ENCODE measurements around the gene LIPC.

LIPC gene

DNA sequence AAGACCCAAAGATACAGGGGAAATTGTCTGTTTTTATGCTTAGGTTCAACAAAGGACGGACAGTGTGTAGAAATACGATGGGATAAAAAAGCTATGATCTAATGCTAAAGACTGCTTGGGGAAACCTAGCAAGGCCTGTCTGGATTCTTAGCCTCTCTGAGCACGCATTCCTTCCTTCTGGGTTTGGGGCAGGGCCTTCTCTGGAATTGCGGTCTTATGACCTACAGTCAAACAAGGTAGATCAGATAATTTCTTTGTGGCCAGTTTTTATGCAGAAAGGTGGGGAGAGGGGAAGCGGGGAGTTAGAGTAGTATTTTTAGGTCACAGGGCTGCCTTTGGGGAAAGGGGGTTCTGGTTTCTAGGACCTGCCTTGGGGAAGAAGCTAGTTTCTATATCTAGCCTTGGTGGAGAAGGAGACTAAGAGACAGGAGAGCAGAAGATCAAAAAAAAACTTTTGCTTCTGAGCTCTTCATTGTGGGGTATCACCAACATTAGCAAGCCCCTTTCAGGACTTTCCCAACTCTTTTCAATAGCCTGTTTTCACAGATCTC is 39.1 kb upstream of the LIPC start:
- peaks cover 9% of the 10 kb centered on the region; the same call in 1 of the 2 replicates for H3K4me1 ChIP-seq (ENCODE audit: control insufficient read depth, insufficient read depth, low read length)
- no peaks in the 10 kb centered on the region for H3K36me3 ChIP-seq (ENCODE audit: control insufficient read depth, insufficient read depth, low read length)
- H3K27me3 ChIP-seq (ENCODE audit: control insufficient read depth, insufficient read depth, low read length): no peaks in the 10 kb centered on the region
- no peaks in the 10 kb centered on the region for H3K9me3 ChIP-seq (ENCODE audit: control insufficient read depth, insufficient read depth, low read depth, low read length)
- no peak overlapping the region for H3K4me3 ChIP-seq (ENCODE audit: low read depth, low read length)
- no peak overlapping the region for H3K27ac ChIP-seq (ENCODE audit: low read depth, low read length)
- no peak overlapping the region for H3K9ac ChIP-seq (ENCODE audit: low read length)

DNA sequence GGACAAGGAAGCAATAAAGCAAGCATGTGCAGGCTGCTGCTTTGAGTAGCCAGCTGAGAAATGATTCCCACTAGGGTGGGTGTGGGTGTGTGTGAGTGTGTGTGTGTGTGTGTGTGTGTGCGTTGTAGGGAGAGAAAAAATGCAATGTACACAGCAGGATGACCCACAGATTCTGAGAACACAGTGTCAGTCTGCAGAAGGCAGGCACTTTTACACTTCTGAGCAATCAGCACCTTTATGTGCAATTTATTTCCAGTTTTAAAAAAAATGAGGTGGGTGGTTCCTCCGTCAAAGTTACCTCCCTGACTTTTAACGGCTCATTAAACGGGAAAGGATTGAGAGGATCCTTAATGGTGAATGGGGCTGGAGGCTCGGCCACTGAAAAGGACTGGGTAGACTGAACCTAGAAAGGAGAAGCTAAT is 38.5 kb upstream of the LIPC start:
- no peaks in the 10 kb centered on the region for H3K27me3 ChIP-seq (ENCODE audit: control insufficient read depth, insufficient read depth, low read length)
- H3K9ac ChIP-seq (ENCODE audit: low read length): no peak overlapping the region
- no peaks in the 10 kb centered on the region for H3K9me3 ChIP-seq (ENCODE audit: control insufficient read depth, insufficient read depth, low read depth, low read length)
- peaks cover 9% of the 10 kb centered on the region; the same call in 1 of the 2 replicates for H3K4me1 ChIP-seq (ENCODE audit: control insufficient read depth, insufficient read depth, low read length)
- no peaks in the 10 kb centered on the region for H3K36me3 ChIP-seq (ENCODE audit: control insufficient read depth, insufficient read depth, low read length)
- no peak overlapping the region for H3K4me3 ChIP-seq (ENCODE audit: low read depth, low read length)
- no peak overlapping the region for H3K27ac ChIP-seq (ENCODE audit: low read depth, low read length)

DNA sequence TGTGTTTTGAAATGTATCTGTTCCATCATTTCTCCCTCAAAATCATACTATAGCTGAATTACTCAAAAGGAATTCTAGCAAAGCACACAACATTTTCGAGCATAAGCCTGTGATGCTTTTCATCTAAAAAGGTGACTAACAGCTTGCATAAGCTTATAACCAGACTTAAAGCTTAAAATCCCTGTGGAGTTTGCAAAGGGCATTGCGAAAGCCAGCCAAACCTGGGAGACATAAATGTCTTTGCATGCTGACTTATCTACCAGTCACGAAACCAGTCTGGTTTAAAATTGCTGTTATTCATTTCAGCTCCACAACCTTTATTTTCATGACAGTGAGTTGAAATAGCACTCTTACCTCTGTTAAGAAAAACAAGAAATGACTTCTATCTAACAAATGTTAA is 35.6 kb upstream of the LIPC start:
- no peak overlapping the region for H3K27ac ChIP-seq (ENCODE audit: low read depth, low read length)
- peaks cover 9% of the 10 kb centered on the region; the same call in 1 of the 2 replicates for H3K4me1 ChIP-seq (ENCODE audit: control insufficient read depth, insufficient read depth, low read length)
- H3K9me3 ChIP-seq (ENCODE audit: control insufficient read depth, insufficient read depth, low read depth, low read length): no peaks in the 10 kb centered on the region
- no peak overlapping the region for H3K9ac ChIP-seq (ENCODE audit: low read length)
- H3K36me3 ChIP-seq (ENCODE audit: control insufficient read depth, insufficient read depth, low read length): no peaks in the 10 kb centered on the region
- no peak overlapping the region for H3K4me3 ChIP-seq (ENCODE audit: low read depth, low read length)
- no peaks in the 10 kb centered on the region for H3K27me3 ChIP-seq (ENCODE audit: control insufficient read depth, insufficient read depth, low read length)

DNA sequence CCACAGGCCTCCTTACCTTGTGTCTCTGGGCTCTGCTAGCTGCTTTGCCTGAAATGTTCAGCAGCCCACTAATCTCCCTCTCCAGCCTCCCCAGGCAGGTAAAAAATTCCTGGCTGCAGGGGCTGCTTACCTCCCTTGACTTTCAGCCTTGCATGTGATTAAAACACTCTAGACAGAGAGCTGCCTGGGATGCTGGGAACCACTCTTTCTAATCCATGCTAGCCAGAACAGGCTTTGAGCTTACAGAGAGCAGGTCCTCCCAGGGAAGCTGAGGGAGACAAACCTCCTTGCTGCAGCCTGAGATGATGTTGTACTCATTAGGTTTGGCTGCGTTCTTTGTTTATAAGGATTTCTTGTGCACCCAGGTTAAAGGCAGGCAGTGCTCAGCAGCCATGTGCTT is 33.7 kb upstream of the LIPC start:
- Histone ChIP-seq H3K4me1 (ENCODE audit: control insufficient read depth, insufficient read depth, low read length) (no peaks in the 10 kb centered on the region), H3K36me3 (ENCODE audit: control insufficient read depth, insufficient read depth, low read length) (no peaks in the 10 kb centered on the region), H3K9ac (ENCODE audit: low read length) (no peak overlapping the region), H3K4me3 (ENCODE audit: low read depth, low read length) (no peak overlapping the region), H3K27ac (ENCODE audit: low read depth, low read length) (no peak overlapping the region), H3K27me3 (ENCODE audit: control insufficient read depth, insufficient read depth, low read length) (no peaks in the 10 kb centered on the region), H3K9me3 (ENCODE audit: control insufficient read depth, insufficient read depth, low read depth, low read length) (no peaks in the 10 kb centered on the region)

DNA sequence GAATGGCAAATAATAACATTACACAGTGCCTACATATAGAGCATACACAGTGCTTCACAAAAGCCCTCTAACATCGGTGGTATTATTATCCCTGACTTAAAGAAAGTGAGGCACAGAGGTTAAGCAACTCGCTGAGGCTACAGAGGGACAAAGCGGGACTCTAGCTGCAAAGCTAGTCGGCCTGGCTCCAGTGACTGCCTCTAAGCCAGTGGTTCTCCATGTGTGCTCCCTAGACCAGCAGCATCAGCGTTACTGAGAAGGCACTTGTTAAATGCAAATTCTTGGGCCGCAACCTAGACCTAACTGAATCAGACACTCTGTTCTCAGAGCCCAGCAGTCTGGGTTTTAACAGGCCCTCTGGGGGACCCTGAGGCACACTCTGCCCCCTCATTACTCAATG is 33.1 kb upstream of the LIPC start:
- Histone ChIP-seq H3K36me3 (ENCODE audit: control insufficient read depth, insufficient read depth, low read length) (no peaks in the 10 kb centered on the region), H3K9ac (ENCODE audit: low read length) (no peak overlapping the region), H3K27ac (ENCODE audit: low read depth, low read length) (no peak overlapping the region), H3K4me3 (ENCODE audit: low read depth, low read length) (no peak overlapping the region), H3K9me3 (ENCODE audit: control insufficient read depth, insufficient read depth, low read depth, low read length) (no peaks in the 10 kb centered on the region), H3K27me3 (ENCODE audit: control insufficient read depth, insufficient read depth, low read length) (no peaks in the 10 kb centered on the region), H3K4me1 (ENCODE audit: control insufficient read depth, insufficient read depth, low read length) (no peaks in the 10 kb centered on the region)

DNA sequence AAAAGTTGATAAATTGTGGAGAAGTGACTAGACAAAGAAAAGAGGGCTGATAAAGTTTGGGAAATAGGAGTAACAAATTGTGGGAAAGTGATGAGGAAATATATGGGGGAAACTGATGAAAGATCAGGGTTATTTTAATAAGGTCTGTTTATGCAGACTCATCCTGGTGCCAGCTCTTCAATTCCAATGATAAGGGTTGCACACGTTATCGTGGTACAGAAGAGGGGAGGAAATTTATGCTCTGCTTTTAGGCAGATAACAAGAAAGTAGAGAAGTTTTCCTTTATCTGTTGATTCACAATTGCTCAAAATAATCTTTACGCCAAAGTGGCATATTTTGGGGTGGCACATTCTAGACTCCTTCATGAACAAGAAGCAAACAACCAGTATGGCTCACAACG is 32.1 kb upstream of the LIPC start:
- H3K27me3 ChIP-seq (ENCODE audit: control insufficient read depth, insufficient read depth, low read length): no peaks in the 10 kb centered on the region
- no peak overlapping the region for H3K9ac ChIP-seq (ENCODE audit: low read length)
- no peaks in the 10 kb centered on the region for H3K9me3 ChIP-seq (ENCODE audit: control insufficient read depth, insufficient read depth, low read depth, low read length)
- no peak overlapping the region for H3K4me3 ChIP-seq (ENCODE audit: low read depth, low read length)
- no peaks in the 10 kb centered on the region for H3K36me3 ChIP-seq (ENCODE audit: control insufficient read depth, insufficient read depth, low read length)
- no peak overlapping the region for H3K27ac ChIP-seq (ENCODE audit: low read depth, low read length)
- no peaks in the 10 kb centered on the region for H3K4me1 ChIP-seq (ENCODE audit: control insufficient read depth, insufficient read depth, low read length)

DNA sequence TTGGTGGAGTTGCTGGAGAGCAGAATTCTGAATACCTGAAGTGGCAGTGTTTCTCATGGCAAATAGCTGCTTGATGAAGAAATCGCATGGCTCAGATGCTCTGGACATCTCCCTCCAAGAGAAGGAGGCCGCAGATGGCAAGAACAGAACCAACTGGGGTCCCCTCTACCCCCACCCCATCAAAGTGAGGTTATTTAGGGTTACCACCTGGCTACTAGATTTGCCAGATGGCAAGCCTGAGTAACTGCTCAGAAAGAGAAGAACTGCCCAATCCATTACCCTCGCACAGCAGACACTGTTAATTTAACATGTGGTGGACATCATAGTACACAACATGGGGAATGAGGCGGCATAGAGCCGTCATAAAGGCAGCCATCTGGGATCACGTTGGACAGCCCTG is 30.5 kb upstream of the LIPC start:
- Histone ChIP-seq H3K4me1 (ENCODE audit: control insufficient read depth, insufficient read depth, low read length) (no peaks in the 10 kb centered on the region), H3K36me3 (ENCODE audit: control insufficient read depth, insufficient read depth, low read length) (no peaks in the 10 kb centered on the region), H3K27ac (ENCODE audit: low read depth, low read length) (no peak overlapping the region), H3K27me3 (ENCODE audit: control insufficient read depth, insufficient read depth, low read length) (no peaks in the 10 kb centered on the region), H3K9ac (ENCODE audit: low read length) (no peak overlapping the region), H3K4me3 (ENCODE audit: low read depth, low read length) (no peak overlapping the region), H3K9me3 (ENCODE audit: control insufficient read depth, insufficient read depth, low read depth, low read length) (no peaks in the 10 kb centered on the region)

DNA sequence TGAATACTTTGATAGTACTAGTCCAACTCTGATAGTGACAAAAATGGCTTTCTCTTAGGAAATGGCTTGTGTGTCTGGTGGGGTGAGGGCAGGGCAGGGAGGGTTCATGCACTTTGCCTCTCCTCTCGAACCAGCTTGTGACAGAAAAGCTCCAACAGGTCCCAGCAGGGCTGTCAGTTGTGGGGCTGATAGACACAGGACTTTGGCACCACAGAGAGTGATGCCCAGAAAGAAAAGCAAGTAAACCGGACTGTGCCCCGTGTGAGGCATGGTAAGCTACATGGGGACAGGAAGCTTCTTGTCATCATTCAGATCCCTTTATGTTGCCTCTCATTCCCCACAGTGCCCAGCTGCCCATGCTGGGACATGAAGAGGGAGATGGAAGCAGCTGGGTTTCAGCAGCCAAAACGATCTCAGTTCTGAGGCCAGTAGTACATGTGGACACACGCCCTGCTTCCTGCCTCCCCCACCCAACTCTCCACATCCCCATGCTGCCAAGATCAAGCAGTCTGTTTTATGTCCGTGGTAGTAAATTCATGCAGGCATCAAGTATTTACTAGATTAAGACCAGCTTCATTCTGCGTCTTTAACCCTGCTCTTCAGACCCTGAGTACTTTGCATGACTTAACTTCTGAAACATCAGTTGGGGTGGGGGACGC is 29.7 kb upstream of the LIPC start:
- H3K4me1 ChIP-seq (ENCODE audit: control insufficient read depth, insufficient read depth, low read length): no peaks in the 10 kb centered on the region
- no peaks in the 10 kb centered on the region for H3K27me3 ChIP-seq (ENCODE audit: control insufficient read depth, insufficient read depth, low read length)
- no peaks in the 10 kb centered on the region for H3K9me3 ChIP-seq (ENCODE audit: control insufficient read depth, insufficient read depth, low read depth, low read length)
- no peak overlapping the region for H3K27ac ChIP-seq (ENCODE audit: low read depth, low read length)
- no peak overlapping the region for H3K9ac ChIP-seq (ENCODE audit: low read length)
- H3K36me3 ChIP-seq (ENCODE audit: control insufficient read depth, insufficient read depth, low read length): no peaks in the 10 kb centered on the region
- no peak overlapping the region for H3K4me3 ChIP-seq (ENCODE audit: low read depth, low read length)

DNA sequence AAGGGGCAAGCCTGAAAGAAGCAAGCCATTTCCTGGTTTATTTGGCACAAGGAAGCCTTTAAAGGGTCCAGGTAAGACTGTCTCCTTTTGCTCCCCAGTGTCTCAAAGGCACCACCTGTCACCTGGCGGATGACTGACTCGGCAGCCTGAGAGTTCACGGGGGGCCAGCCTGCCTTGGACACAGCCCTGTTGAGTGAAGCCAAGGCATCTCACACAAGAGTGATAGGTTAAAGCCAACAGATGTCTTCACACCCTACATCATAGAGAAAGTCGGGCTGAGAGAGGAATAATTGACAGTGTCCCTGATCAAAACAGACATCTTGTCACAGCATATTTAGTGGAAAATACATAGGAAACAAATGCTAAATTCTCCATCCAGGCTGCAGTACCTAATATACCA is 28.2 kb upstream of the LIPC start:
- no peak overlapping the region for H3K4me3 ChIP-seq (ENCODE audit: low read depth, low read length)
- H3K4me1 ChIP-seq (ENCODE audit: control insufficient read depth, insufficient read depth, low read length): no peaks in the 10 kb centered on the region
- no peaks in the 10 kb centered on the region for H3K36me3 ChIP-seq (ENCODE audit: control insufficient read depth, insufficient read depth, low read length)
- no peaks in the 10 kb centered on the region for H3K27me3 ChIP-seq (ENCODE audit: control insufficient read depth, insufficient read depth, low read length)
- no peak overlapping the region for H3K27ac ChIP-seq (ENCODE audit: low read depth, low read length)
- no peaks in the 10 kb centered on the region for H3K9me3 ChIP-seq (ENCODE audit: control insufficient read depth, insufficient read depth, low read depth, low read length)
- H3K9ac ChIP-seq (ENCODE audit: low read length): no peak overlapping the region

DNA sequence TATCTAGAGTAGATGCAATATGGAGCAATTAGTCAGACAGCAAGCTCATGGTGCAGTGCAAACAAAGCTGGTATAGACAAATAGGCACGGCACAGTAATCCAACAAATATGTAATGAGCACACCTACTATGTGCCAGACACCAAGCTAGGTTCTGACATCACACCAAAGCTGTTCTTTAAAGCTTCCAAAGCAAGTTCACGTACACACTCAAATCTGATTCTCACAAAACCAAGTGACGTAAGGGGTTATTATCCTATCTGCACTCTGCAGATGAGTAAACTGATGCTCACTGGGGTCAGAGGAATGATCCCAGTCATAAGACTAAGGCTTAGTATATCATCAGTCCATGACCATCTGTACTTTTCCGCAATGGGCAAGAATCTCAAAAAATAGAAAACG is 27.8 kb upstream of the LIPC start:
- Histone ChIP-seq H3K4me3 (ENCODE audit: low read depth, low read length) (no peak overlapping the region), H3K27me3 (ENCODE audit: control insufficient read depth, insufficient read depth, low read length) (no peaks in the 10 kb centered on the region), H3K27ac (ENCODE audit: low read depth, low read length) (no peak overlapping the region), H3K9me3 (ENCODE audit: control insufficient read depth, insufficient read depth, low read depth, low read length) (no peaks in the 10 kb centered on the region), H3K36me3 (ENCODE audit: control insufficient read depth, insufficient read depth, low read length) (no peaks in the 10 kb centered on the region), H3K4me1 (ENCODE audit: control insufficient read depth, insufficient read depth, low read length) (no peaks in the 10 kb centered on the region), H3K9ac (ENCODE audit: low read length) (no peak overlapping the region)

DNA sequence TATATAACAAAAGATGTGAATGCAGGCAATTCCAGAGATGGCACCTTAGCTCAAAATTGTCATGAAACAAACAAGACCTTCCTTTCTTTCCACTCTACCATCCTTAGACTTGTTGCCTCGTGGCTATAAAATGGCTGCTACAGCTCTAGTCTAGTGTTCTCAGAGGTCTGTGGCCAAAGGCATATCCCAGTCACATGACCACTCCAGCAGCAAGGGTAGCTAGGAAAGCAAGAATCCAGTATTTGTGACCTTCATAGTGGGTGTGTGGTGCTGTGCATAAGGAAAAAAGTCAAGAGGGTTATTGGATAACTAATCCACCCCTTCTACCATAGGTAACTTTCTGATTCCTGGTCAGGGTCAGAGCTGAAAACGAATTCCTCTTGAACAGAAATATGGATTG is 27.1 kb upstream of the LIPC start:
- no peak overlapping the region for H3K9ac ChIP-seq (ENCODE audit: low read length)
- H3K9me3 ChIP-seq (ENCODE audit: control insufficient read depth, insufficient read depth, low read depth, low read length): no peaks in the 10 kb centered on the region
- no peaks in the 10 kb centered on the region for H3K4me1 ChIP-seq (ENCODE audit: control insufficient read depth, insufficient read depth, low read length)
- H3K27ac ChIP-seq (ENCODE audit: low read depth, low read length): no peak overlapping the region
- H3K4me3 ChIP-seq (ENCODE audit: low read depth, low read length): no peak overlapping the region
- H3K27me3 ChIP-seq (ENCODE audit: control insufficient read depth, insufficient read depth, low read length): no peaks in the 10 kb centered on the region
- H3K36me3 ChIP-seq (ENCODE audit: control insufficient read depth, insufficient read depth, low read length): no peaks in the 10 kb centered on the region

Data from HUES6 (cell line).